Measurements from ENCODE around the gene C22orf15.

C22orf15 gene

GRCh38 chr22:23790819-23791737, 28.3 kb downstream of the C22orf15 start:
- peak; percentile 70 for DNase-seq

GRCh38 chr22:23791738-23792645, 29.2 kb downstream of the C22orf15 start:
- DNase-seq, result no peak

GRCh38 chr22:23793326-23793725, 30.5 kb downstream of the C22orf15 start:
- no peak for DNase-seq

- no peak for DNase-seq
Observed at GRCh38 chr22:23796461-23796860, 33.7 kb downstream of the C22orf15 start.

GRCh38 chr22:23800297-23801237, 37.8 kb downstream of the C22orf15 start:
- DNase-seq, result no peak

GRCh38 chr22:23801238-23801821, 38.5 kb downstream of the C22orf15 start:
- DNase-seq, result no peak

GRCh38 chr22:23801886-23802377, 39.1 kb downstream of the C22orf15 start:
- DNase-seq, result no peak

GRCh38 chr22:23803001-23803819, 40.4 kb downstream of the C22orf15 start:
- DNase-seq, result no peak

GRCh38 chr22:23804781-23805291, 42.0 kb downstream of the C22orf15 start:
- DNase-seq, result no peak

- DNase-seq, result no peak
Observed at GRCh38 chr22:23806837-23807236, 44.0 kb downstream of the C22orf15 start.

GRCh38 chr22:23812378-23812777, 49.6 kb downstream of the C22orf15 start:
- DNase-seq, result no peak
